ENCODE results near the gene DUSP9. TPM values are rescaled to one million over a fixed set of nuclear protein-coding genes. Genes with fewer than 3 reads are reported as not detected.

DUSP9 gene
- polyA plus RNA-seq, 5 donors, result 0.12 to 0.69 (median 0.45) TPM; not detected in 2

- no peak for DNase-seq
Measured at GRCh38 chrX:153635788-153636668, 11.0 kb upstream of the DUSP9 start.

GRCh38 chrX:153636716-153637115 is 10.3 kb upstream of the DUSP9 start:
- no peak for DNase-seq

DNA sequence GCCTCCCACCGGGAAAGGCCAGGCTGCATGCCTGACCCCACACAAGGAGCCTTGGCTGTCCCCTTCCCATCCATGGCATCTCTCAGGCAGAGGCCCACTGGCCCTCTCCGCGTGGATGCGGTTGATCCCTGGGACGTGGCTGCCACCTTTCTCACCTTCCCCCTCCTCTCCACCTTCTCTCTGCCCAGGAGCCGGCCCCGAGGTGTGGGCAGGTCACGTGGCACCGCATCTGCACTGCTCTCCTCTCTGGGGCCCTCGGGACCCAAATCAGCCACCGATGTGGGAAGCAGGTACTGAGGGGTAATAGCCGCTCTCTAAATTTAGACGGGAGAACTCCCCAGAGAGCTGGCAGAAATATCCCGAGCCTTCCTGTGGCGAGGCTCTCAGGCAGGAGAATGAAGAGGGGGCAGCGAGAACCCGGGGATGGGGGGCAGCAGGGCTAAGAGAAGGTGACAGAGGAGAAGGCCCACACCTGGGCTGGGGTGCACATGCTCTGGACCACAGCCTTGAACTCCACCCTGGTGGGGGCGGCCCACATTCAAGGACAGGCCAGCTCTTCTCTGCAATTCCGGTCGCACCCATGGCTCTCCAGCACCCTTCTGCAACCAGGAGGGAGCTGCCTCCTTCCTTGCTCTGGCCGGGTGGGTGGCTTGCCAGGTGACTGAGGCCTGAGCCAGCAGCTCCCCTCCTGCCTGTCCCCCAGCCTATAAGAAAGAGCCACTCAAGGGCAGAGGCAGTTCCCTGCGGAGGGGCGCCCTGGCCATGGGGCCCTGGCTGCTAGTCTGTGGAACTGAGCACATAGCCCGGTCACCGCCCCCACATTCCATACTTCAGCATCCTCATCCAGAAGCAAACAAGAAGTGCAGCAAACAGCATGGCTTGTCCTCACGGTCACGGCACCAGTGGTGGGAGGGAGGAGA is 9.6 kb upstream of the DUSP9 start:
- no peak for DNase-seq

DNA sequence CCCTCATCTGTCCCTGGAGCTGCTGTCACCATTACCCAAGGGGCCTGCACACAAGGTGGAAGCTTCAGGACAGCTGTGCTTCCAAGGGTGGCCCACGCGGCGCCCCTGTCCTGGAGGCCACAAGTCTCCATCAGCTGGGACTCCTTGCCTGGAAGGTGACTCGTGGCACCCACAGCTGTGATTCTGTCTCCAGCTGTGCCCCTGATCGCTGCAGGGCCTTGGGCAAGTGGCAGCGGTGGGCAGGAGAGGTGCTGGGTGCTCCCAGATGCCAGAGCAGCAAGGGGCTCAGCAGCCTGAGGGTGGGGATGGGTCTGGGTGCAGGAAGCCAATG is 9.0 kb upstream of the DUSP9 start:
- no peak for DNase-seq

- DNase-seq, result no peak
Measured at GRCh38 chrX:153638436-153639176, 8.4 kb upstream of the DUSP9 start.

GRCh38 chrX:153639177-153640044 is 7.6 kb upstream of the DUSP9 start:
- no peak for DNase-seq

GRCh38 chrX:153640045-153640686 is 6.8 kb upstream of the DUSP9 start:
- no peak for DNase-seq

GRCh38 chrX:153640736-153641575 is 6.0 kb upstream of the DUSP9 start:
- no peak for DNase-seq

GRCh38 chrX:153641627-153642026 is 5.4 kb upstream of the DUSP9 start:
- DNase-seq, result no peak

GRCh38 chrX:153642051-153642654 is 4.8 kb upstream of the DUSP9 start:
- no peak for DNase-seq

- no peak for DNase-seq
Measured at GRCh38 chrX:153642655-153643430, 4.2 kb upstream of the DUSP9 start.

DNA sequence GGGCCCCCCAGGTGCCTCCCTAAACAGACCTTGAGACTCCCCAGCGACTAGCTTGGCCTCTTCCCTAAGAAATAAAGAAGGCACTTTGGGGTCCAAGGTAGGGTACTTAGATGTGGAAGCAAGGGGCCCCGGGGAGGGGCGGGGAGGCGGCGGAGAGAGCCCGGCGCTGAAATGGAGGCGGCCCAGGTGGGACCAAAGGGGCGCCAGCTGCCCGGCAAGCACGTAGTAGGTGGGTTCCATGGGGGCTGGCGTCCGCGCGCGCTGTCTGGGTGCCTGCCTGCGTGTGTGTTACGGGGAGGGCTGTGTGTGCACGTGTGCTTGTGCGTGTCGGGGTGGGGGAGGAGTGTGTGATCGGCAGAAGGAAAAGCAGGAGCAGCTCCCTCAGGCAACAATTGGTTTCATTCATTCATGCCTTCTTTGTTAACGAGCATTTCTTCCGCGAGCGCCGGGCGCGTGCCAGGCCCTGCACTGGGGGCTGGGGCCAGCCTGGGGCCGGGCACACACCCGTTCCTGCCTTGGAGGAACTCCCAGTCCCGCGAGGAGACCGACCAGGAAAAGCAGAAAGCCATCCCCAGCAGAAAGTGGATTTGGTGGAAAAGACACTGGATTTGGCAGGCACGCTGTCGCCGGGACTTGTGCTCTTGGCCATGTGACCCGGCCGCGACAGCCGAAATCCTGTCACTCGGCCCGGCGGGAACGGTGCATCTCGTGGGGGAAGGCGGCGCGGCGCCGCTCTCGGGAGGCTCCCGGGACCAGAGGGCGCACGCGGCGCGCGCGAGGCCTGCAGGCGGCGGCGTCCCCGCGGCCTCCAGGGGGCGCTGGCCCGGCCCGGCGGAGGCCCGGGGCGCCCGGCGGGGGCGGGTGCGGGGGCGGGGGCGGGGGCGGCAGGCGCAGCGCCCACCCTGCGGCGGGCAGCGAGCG is 3.3 kb upstream of the DUSP9 start:
- DNase-seq, result no peak

DNA sequence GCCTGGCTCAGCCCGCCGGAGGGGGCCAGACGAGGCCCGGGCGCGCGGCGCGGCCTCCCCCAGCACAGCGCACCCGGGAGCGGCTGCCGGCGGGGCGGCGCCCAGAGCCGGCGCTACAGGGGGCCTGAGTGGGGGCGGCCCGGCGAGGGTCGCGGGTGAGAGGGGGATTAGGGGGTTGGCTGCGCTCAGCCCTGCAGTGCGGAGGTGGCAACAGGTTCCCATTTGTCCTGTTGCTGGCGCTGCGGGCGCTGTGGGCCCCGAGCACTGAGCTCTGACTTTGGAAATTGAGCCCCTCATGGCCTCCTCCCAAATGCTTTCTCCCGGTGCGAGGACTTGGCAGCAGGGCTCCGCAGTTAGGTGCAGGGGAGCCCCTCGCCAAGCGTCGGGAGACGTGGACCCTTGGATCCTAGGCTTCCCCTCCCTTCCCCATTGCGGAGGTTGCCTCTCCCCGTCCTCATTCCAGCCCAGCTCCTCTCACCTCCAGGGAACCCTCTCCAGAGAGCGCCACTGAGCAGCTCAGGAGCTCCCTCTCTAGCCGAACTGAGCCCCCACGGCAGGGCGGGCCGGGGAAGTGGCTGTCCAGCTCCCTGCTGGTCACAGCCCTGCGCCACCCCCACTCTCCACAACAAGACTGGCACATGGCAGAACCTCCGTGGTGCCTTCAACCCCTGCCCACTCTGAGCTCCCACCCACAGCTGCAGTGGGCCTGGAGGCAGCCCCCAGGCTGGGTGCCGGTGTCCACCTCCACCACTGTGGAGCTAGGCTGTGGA is 2.5 kb upstream of the DUSP9 start:
- no peak for DNase-seq

DNA sequence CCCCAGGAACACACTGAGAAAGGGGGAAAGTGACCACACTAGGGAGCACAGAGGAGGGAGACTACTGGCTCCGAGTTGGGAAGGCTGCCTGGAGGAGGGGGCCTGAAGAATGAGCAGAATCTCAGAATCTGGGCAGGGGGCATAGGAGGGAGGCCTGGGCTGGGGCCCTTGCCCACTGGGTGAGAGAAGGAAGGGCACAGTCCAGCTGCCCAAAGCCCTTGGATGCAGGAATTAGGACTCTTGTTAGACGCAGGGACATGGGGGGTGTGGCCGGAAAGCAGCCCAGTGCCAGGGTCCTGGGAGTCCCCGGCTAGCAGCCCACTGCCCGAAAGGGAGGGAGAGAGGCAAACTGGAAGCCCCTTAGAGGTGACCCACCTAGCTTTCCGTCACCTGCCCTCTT is 1.9 kb upstream of the DUSP9 start:
- no peak for DNase-seq

- no peak for DNase-seq
Measured at GRCh38 chrX:153645921-153646488, 998 bp upstream of the DUSP9 start.

Data from right lung (tissue), 5 donors.